A549 (cell line): ENCODE measurements around the gene FAM107B. TPM values are rescaled to one million over a fixed set of nuclear protein-coding genes. Genes with fewer than 3 reads are reported as not detected.
A peak's percentile ranks its signal among the peaks of the same experiment; 100 is the strongest.

Experiments used
- ATAC-seq, 2 experiments: fragments of 200-7000 bp in 1 of 2; fragments of >200 bp in 1 of 2; cut with Nextera tagmentation in 1 of 2; cut with Tn5 transposase in 1 of 2; 3 replicates each; pipeline versions ENCODE4 v1.8.0 to v1.9.1; 2018 to 2020; ENCODE audit warnings: mild to moderate bottlenecking in 1 of 2, moderate library complexity in 1 of 2
- CTCF ChIA-PET: fragments of 300-600 bp; sonication (Branson Sonifier 250); formaldehyde crosslinking; extraction: SDS; loops from one replicate; lab custom pipeline; 2021; ENCODE audit warnings: antibody characterized with exemption, inconsistent platforms; lab: Yijun Ruan, JAX
- POLR2A ChIA-PET: fragments of 350-600 bp; formaldehyde crosslinking; extraction: SDS; loops from one replicate; lab custom pipeline; 2021; ENCODE audit warnings: antibody characterized with exemption, inconsistent platforms; lab: Yijun Ruan, JAX
- DNase-seq, 2 experiments: peaks; one replicate each; pipeline versions ENCODE4 v3.0.0 to v3.0.0-alpha.2; 2011 to 2016; ENCODE audit warnings: low read depth in 1 of 2, low spot score in 1 of 2
- FAIRE-seq: peaks from 2 replicates; lab custom pipeline; 2011; peaks lifted over from hg19 to GRCh38; lab: Jason Lieb, UNC
- H3K27ac ChIP-seq, 2 experiments: fragments of >200 bp; sonication (Bioruptor Twin); formaldehyde crosslinking; 3 replicates each; pipeline ENCODE4 v1.5.1; 2016 to 2017
- H3K4me1 ChIP-seq: fragments of >200 bp; sonication (Bioruptor Twin); formaldehyde crosslinking; 3 replicates; pipeline ENCODE4 v1.6.1; 2016
- H3K4me2 ChIP-seq: fragments of >200 bp; sonication (Bioruptor Twin); formaldehyde crosslinking; 3 replicates; pipeline ENCODE4 v1.6.1; 2016
- H3K4me3 ChIP-seq: fragments of >200 bp; sonication (Bioruptor Twin); formaldehyde crosslinking; 3 replicates; pipeline ENCODE4 v1.5.1; 2016
- H3K9me3 ChIP-seq: fragments of >200 bp; sonication (Bioruptor Twin); formaldehyde crosslinking; 3 replicates; pipeline ENCODE4 v1.6.1; 2016
- ATOH8 ChIP-seq: fragments of 250-450 bp; sonication (Bioruptor Pico); IDR thresholded peaks from 2 replicates; pipeline ENCODE4 v1.5.0; 2020; ENCODE audit warnings: low read depth, mild to moderate bottlenecking, moderate library complexity
- BCL3 ChIP-seq: fragments of >200 bp; sonication (Bioruptor Twin); formaldehyde crosslinking; IDR thresholded peaks from 3 replicates; pipeline ENCODE4 v1.6.1; 2016
- BHLHE40 ChIP-seq: IDR thresholded peaks from 2 replicates; pipeline ENCODE4 v1.6.1; 2012; ENCODE audit warnings: low read depth, low read length, inconsistent platforms
- CBX2 ChIP-seq: fragments of 200-600 bp; sonication (generic); IDR thresholded peaks from 2 replicates; pipeline ENCODE4 v1.6.1; 2016; ENCODE audit warnings: low read depth, mild to moderate bottlenecking, borderline replicate concordance
- FOSB ChIP-seq: fragments of 250-450 bp; sonication (Bioruptor Pico); IDR thresholded peaks from 2 replicates; pipeline ENCODE4 v1.5.0; 2020; ENCODE audit warnings: mild to moderate bottlenecking, moderate library complexity
- FOSL2 ChIP-seq, 2 experiments: fragments of 450-650 bp in 1 of 2; fragments of >200 bp in 1 of 2; sonication (Bioruptor Twin) in 1 of 2; formaldehyde crosslinking; IDR thresholded peaks; 2 replicates each; pipeline versions ENCODE4 v1.5.0 to v1.6.1; 2016 to 2020; ENCODE audit warnings: mild to moderate bottlenecking in 1 of 2, moderate library complexity in 1 of 2
- HDAC2 ChIP-seq: fragments of 200-600 bp; sonication (generic); IDR thresholded peaks from 2 replicates; pipeline ENCODE4 v1.6.1; 2016
- HOXA7 ChIP-seq: fragments of 250-450 bp; sonication (Bioruptor Pico); IDR thresholded peaks from 2 replicates; pipeline ENCODE4 v1.5.0; 2020; ENCODE audit warnings: mild to moderate bottlenecking, moderate library complexity
- JUNB ChIP-seq: fragments of >200 bp; sonication (Bioruptor Twin); formaldehyde crosslinking; IDR thresholded peaks from 2 replicates; pipeline ENCODE4 v1.6.1; 2016
- MAFK ChIP-seq: fragments of 450-650 bp; IDR thresholded peaks from 2 replicates; pipeline ENCODE4 v1.6.1; 2014; ENCODE audit not compliant: partially characterized antibody
- PHF8 ChIP-seq: fragments of 200-600 bp; sonication (generic); IDR thresholded peaks from 2 replicates; pipeline ENCODE4 v1.6.1; 2016; ENCODE audit warnings: low read depth, mild to moderate bottlenecking, antibody characterized with exemption, moderate library complexity, borderline replicate concordance
- POLR2AphosphoS2 ChIP-seq: conservative IDR thresholded peaks from 2 replicates; pipeline ENCODE4 v1.6.1; 2012; ENCODE audit warnings: low read length, improper control_type of control experiment, inconsistent platforms
- RAD21 ChIP-seq, 2 experiments: fragments of >200 bp in 1 of 2; sonication (Bioruptor Twin) in 1 of 2; formaldehyde crosslinking in 1 of 2; IDR thresholded peaks in 1 of 2; conservative IDR thresholded peaks in 1 of 2; 2 replicates in 1 of 2; 3 replicates in 1 of 2; pipeline ENCODE4 v1.6.1; 2012 to 2018; ENCODE audit warnings: inconsistent platforms in 1 of 2
- RARB ChIP-seq: fragments of 250-450 bp; sonication (Bioruptor Pico); IDR thresholded peaks from 2 replicates; pipeline ENCODE4 v1.8.0; 2021; ENCODE audit warnings: mild to moderate bottlenecking, moderate library complexity
- USF2 ChIP-seq: fragments of 450-650 bp; IDR thresholded peaks from 2 replicates; pipeline ENCODE4 v1.6.1; 2014; ENCODE audit warnings: antibody characterized with exemption
- WGBS: methylation state at CpG from one replicate; pipeline ENCODE4 v1.1.6; 2017; ENCODE audit errors: missing lambda C conversion rate; 5-methylcytosine and 5-hydroxymethylcytosine counted together
- polyA plus RNA-seq, 4 experiments: library from polyadenylated mRNA; depleted of rRNA in 3 of 4; stranded (reverse); fragments of >200 nt; fragmentation: RNase III in 1 of 4; extraction: RNeasy Plus Mini Kit Qiagen cat#74134 plus additional on column Dnase treatment in 1 of 4; gene quantifications; 2 replicates in 3 of 4; 3 replicates in 1 of 4; pipeline ENCODE4 v1.2.3, GENCODE V29; 2011 to 2017

FAM107B gene
- polyA plus RNA-seq, 2 of the 4 experiments (the other 2 are of a cell fraction): 99.9 to 173 TPM

- ChIA-PET CTCF (no interaction called here), POLR2A (no interaction called here)
- no peak for DNase-seq
- Histone ChIP-seq H3K4me2 (no peak overlapping the region), H3K4me3 (no peak overlapping the region), H3K9me3 (no peaks in the 10 kb centered on the region), H3K27ac (peak overlapping the region in 1 of 2 experiments; percentile 82; a peak in 1 of 6 replicates), H3K4me1 (peaks cover 83% of the 10 kb centered on the region)
- ATAC-seq: no peak
- WGBS: 97% methylated on average over 11 of the region's 11 CpGs
- FAIRE-seq: no peak
- TF ChIP-seq RAD21 (conservative IDR thresholded peaks at IDR 0.05 in 1 of 2, IDR thresholded peaks at IDR 0.05 in 1 of 2) (no peak), HDAC2 (no peak), BCL3 (no peak), BHLHE40 (no peak), POLR2AphosphoS2 (no peak)
These were observed 191.4 kb downstream of the FAM107B start for GRCh38 chr10:14583252-14583651.

- Histone ChIP-seq H3K9me3 (no peaks in the 10 kb centered on the region), H3K4me1 (peaks cover 83% of the 10 kb centered on the region), H3K4me3 (no peak overlapping the region), H3K27ac (peak overlapping the region in 1 of 2 experiments; percentile 88; a peak in 3 of 6 replicates), H3K4me2 (no peak overlapping the region)
- no peak for ATAC-seq
- ChIA-PET CTCF (interaction anchor here (0.9 to 1.5 kb wide), 2 partner anchors 13 to 34 kb away, joined by 3 read pairs; no protein-coding TSS in a partner anchor), POLR2A (no interaction called here)
- TF ChIP-seq MAFK (no peak), HOXA7 (0 out of 2 replicates have a peak, but pooled peaks have one; percentile 52), CBX2 (no peak), FOSL2 (IDR thresholded peaks at IDR 0.05) (no peak), FOSL2 (CRISPR knock-in tag; IDR thresholded peaks at IDR 0.05) (no peak)
- no peak for DNase-seq
- 91% methylated on average over 7 of the region's 7 CpGs for WGBS
- FAIRE-seq: no peak
These were observed 193.0 kb downstream of the FAM107B start for GRCh38 chr10:14581553-14582321.

- ChIA-PET CTCF (interaction anchor here (1.5 kb wide), 1 partner anchor 14 kb away, joined by 3 read pairs; no protein-coding TSS in a partner anchor), POLR2A (no interaction called here)
- ATAC-seq (no peak), DNase-seq (no peak), FAIRE-seq (no peak)
- H3K27ac ChIP-seq: peak overlapping the region; percentile 83 to 88; a peak in 5 of 6 replicates
- no peak overlapping the region for H3K4me3 ChIP-seq
- peaks cover 83% of the 10 kb centered on the region for H3K4me1 ChIP-seq
- no peaks in the 10 kb centered on the region for H3K9me3 ChIP-seq
- WGBS: 92% methylated on average over 13 of the region's 13 CpGs
- TF ChIP-seq RARB (CRISPR knock-in tag) (no peak), FOSB (CRISPR knock-in tag) (no peak), USF2 (no peak), JUNB (no peak), PHF8 (no peak), ATOH8 (CRISPR knock-in tag) (no peak), BHLHE40 (no peak), POLR2AphosphoS2 (no peak)
- peak overlapping the region; percentile 73; the same call in 2 of the 3 replicates for H3K4me2 ChIP-seq
These were observed 193.9 kb downstream of the FAM107B start for GRCh38 chr10:14580671-14581332.
